Left forelimb (tissue), 1 donor: ENCODE data around the gene PGAM2.
"Not testable (repeated sequence)": the region's sequence is repeated elsewhere in the genome, so short reads cannot be mapped to it uniquely, and the experiment has no call there.

Experiments used
- DNase-seq: peaks from one replicate; pipeline ENCODE4 v3.0.0-alpha.2; 2018; ENCODE audit warnings: low spot score

Gene PGAM2

DNA sequence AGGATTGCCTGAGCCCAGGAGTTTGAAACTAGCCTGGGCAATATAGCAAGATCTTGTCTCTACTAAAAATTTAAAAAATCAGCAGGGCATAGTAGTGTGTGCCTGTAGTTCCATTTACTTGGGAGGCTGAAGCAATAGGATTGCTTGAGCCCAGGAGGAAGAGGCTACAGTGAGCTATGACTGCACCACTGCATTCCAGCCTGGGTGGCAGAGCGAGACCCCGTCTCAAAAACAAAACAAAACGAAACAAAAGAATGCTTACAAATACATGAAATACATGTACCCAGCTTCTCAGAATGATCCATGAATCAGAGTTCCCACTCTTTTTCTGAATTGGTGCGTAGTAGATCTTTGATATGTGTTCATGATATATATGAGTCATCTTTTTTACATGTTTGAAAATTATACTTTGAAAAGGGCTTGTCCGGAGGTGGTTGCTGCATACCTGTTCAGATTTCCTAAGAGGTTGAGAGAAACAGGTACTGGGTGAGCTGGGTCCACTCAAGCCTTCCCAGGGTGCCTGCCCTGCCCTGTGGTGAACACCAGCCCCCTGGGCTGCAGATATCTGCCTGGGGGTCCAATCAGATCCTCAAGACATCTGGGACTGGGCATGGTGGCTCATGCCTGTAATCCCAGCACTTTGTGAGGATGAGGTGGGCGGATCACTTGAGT lies 42.4 kb downstream of the PGAM2 start:
- DNase-seq: not testable (repeated sequence)

DNA sequence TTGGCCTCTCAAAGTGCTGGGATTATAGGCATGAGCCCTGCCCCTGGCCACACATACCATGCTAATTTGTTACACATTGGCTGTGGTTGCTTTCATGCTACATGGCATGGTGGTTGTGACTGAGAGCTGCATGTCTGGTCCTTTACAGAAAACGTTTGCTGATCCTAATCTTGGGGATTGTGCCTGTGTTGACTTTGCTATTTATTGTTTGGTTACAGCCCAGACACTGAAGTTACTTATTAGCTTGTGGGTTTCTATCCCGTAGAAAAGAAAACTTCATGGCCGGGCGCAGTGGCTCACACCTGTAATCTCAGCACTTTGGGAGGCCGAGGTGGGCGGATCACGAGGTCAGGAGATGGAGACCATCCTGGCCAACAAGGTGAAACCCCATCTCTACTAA lies 43.3 kb downstream of the PGAM2 start:
- DNase-seq: not testable (repeated sequence)

DNA sequence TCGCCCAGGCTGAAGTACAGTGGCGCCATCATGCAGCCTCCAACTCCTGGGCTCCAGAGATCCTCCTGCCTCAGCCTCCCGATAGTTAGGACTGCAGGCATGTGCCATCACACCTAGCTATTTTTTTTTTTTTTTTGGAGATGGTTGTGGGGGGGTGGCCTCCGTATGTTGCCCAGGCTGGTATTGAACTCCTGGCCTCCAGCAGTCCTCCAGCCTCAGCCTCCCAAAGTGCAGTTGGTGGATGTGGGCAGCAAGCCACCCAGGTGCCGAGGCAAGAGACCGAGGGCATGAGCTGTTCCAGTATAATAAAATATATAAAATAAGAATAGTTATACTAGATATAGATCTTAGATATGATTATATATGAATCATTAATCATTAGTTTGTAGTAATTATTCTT lies 45.5 kb downstream of the PGAM2 start:
- not testable (repeated sequence) for DNase-seq

DNA sequence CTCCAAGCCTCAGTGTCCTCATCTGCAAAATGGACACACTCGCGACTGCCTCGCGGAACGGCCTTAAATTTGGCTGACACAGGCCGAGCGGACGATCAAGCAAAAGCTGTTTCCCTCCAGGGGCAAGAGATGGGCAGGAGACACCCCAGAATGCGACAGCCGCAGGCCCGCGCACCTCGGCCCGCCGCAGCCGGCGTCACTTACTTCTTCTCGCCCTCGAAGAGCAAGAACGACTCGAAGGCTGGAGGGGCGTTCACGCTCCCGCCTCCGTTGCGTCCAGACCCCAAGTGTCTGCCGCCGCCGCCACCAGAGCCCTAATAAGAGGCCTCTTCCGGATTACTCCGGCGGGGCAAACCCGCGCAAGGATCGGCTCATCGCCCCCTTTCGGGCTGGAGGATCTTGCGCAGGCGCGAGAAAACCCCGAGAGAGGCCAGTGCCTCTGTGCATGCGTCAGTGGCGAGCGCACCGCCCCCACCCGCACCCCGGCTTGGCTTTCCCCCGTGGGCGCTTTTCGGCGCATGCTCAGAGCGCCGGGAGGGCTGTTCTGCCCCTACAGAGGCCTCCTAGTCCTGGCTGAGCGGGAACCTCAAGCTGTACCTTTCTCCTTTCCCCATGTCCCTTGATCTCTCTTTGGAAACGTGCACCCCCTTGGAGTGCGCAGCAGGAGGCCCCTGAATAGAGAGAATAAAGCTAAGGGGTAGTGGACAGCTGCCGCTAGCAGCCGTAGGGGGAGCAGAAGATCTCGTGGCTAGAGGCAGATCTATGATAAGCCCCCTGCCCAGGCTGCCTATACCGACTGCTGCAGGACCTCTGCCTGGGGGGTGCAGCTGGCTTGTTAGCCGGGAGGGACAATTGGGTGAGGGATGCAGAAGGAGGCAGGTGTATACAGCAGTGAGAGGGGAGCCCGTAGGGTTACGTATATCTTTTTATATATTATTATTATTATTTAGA lies 46.2 kb downstream of the PGAM2 start:
- DNase-seq: peak; percentile 99

DNA sequence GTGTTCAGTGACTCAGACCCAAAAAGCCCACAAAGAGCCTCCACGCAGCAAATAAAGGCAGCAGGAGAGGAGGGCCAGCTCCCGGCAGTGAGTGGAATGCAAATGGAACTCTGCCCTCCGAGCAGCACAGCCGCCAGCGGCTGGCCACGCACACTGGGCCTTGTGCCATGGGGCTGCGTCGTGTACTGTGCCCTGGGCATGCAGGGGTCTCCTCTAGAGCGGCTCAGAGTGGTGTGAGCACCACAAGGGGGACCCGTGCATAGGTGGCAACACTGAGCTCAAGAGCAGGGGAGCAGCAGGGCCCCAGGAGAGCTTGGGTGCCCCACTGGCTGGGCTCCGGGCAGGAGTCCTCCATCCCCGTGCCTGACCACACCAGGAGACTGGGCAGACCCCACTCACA lies 50.3 kb downstream of the PGAM2 start:
- not testable (repeated sequence) for DNase-seq
